ENCODE data around the gene SYT1.

DNA sequence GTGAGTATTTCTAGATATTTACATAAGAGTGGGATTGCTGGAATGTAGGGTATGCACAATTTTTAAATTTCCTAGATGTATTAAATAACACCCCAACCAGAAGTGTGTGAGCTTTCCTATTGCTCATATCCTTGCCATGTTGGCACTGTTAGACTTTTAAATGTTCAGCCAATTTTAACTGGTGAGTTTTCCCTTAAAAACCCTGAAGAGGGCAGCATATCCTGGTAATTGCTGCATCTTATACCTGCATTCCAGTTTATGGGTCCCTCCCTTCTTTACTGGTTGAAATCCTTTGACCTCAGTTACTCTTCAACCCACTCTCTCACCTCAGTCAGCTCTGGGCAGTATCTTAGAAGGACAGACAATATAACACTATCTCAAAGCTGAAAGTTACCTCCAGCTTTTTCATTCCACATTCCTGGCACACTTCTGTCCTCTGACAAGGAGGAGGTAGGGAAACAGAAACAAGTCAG, 555.6 kb downstream of the SYT1 start:
- TF ChIP-seq, protein P1, sequence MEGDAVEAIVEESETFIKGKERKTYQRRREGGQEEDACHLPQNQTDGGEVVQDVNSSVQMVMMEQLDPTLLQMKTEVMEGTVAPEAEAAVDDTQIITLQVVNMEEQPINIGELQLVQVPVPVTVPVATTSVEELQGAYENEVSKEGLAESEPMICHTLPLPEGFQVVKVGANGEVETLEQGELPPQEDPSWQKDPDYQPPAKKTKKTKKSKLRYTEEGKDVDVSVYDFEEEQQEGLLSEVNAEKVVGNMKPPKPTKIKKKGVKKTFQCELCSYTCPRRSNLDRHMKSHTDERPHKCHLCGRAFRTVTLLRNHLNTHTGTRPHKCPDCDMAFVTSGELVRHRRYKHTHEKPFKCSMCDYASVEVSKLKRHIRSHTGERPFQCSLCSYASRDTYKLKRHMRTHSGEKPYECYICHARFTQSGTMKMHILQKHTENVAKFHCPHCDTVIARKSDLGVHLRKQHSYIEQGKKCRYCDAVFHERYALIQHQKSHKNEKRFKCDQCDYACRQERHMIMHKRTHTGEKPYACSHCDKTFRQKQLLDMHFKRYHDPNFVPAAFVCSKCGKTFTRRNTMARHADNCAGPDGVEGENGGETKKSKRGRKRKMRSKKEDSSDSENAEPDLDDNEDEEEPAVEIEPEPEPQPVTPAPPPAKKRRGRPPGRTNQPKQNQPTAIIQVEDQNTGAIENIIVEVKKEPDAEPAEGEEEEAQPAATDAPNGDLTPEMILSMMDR (conservative IDR thresholded peaks at IDR 0.05; ENCODE audit: low read depth, low read length): peak; percentile 60
- TF ChIP-seq EZH2 (IDR thresholded peaks at IDR 0.05; ENCODE audit: borderline replicate concordance, low read depth, low read length, poor library complexity, severe bottlenecking): no peak

All from A673 (cell line).